Spleen (tissue), 7 donors: ENCODE data around the gene HIF3A.

Experiments
- CTCF ChIP-seq, 11 experiments: fragments of 200-600 bp in 7 of 11; fragments of 450-650 bp in 4 of 11; sonication (generic) in 4 of 11; IDR thresholded peaks in 8 of 11; conservative IDR thresholded peaks in 3 of 11; 1 replicate in 7 of 11; 2 replicates in 4 of 11; pipeline versions ENCODE4 v1.4.0 to v1.8.0; 2016 to 2021; ENCODE audit warnings: antibody characterized with exemption in 11 of 11, inconsistent platforms in 4 of 11, mild to moderate bottlenecking in 1 of 11
- POLR2AphosphoS5 ChIP-seq, 3 donors: sonication (generic); formaldehyde crosslinking; IDR thresholded peaks; one replicate each; pipeline ENCODE4 v1.5.1; 2017; ENCODE audit warnings: antibody characterized with exemption in 3 of 3
- donor health status: DM: no; HTN: no; CAD: no; lungs with moderate emphysema.
- donor health status: DM: no; HTN: no; CAD: no.
- donor health status: DM: no; HTN: no; CAD: no.

- TF ChIP-seq CTCF (IDR thresholded peaks at IDR 0.05 in 8 of 11, conservative IDR thresholded peaks at IDR 0.05 in 3 of 11) (no peak), POLR2AphosphoS5 (IDR thresholded peaks at IDR 0.05) (peak in 1 of 3 donors; percentile 29)
Measured at GRCh38 chr19:46353730-46354528, 57.1 kb downstream of the HIF3A start.
